ENCODE data around the gene CDK4.

- no peak for TF ChIP-seq POLR2A (IDR thresholded peaks at IDR 0.05; ENCODE audit: low read length)
- TF ChIP-seq GATA1 (IDR thresholded peaks at IDR 0.05; ENCODE audit: low read depth, low read length) = no peak
These were observed 48.9 kb upstream of the CDK4 start for GRCh38 chr12:57800965-57801364.
